GM12878 (cell line): ENCODE measurements around the gene IER5.

ENCODE experiments used
- BHLHE40 ChIP-seq, 2 experiments: fragments of 450-650 bp in 1 of 2; IDR thresholded peaks; 2 replicates each; pipeline ENCODE4 v1.6.1; 2011 to 2017; ENCODE audit warnings: low read depth in 2 of 2, borderline replicate concordance in 1 of 2, improper control_type of control experiment in 1 of 2, low read length in 1 of 2, mild to moderate bottlenecking in 1 of 2
- BRCA1 ChIP-seq: IDR thresholded peaks from 2 replicates; pipeline ENCODE4 v1.6.1; 2011; ENCODE audit warnings: low read depth, low read length, improper control_type of control experiment
- EZH2 ChIP-seq: IDR thresholded peaks from 2 replicates; pipeline ENCODE4 v1.6.1; 2012; ENCODE audit warnings: low read depth, mild to moderate bottlenecking, control low read depth, inconsistent platforms, low read length, borderline replicate concordance; ENCODE audit not compliant: control insufficient read depth
- NR2C1 ChIP-seq: fragments of 450-650 bp; IDR thresholded peaks from 2 replicates; pipeline ENCODE4 v1.6.1; 2017; ENCODE audit warnings: antibody characterized with exemption, mild to moderate bottlenecking, moderate library complexity
- ZNF24 ChIP-seq: fragments of 450-650 bp; IDR thresholded peaks from 2 replicates; pipeline ENCODE4 v1.6.1; 2017; ENCODE audit warnings: antibody characterized with exemption, mild to moderate bottlenecking

- TF ChIP-seq ZNF24 (no peak), EZH2 (no peak), BHLHE40 (IDR thresholded peaks at IDR 0.05; ENCODE audit: borderline replicate concordance in 1 of 2, low read depth in 2 of 2, low read length in 1 of 2) (no peak), BRCA1 (no peak), NR2C1 (no peak)
Observed at GRCh38 chr1:181120924-181121323, 32.4 kb downstream of the IER5 start.
